ENCODE results near the gene PADI6. TPM values are rescaled to one million over a fixed set of nuclear protein-coding genes. Genes with fewer than 3 reads are reported as not detected.

PADI6 gene
- total RNA-seq, 4 donors from 2014 or later, result not detected

DNA sequence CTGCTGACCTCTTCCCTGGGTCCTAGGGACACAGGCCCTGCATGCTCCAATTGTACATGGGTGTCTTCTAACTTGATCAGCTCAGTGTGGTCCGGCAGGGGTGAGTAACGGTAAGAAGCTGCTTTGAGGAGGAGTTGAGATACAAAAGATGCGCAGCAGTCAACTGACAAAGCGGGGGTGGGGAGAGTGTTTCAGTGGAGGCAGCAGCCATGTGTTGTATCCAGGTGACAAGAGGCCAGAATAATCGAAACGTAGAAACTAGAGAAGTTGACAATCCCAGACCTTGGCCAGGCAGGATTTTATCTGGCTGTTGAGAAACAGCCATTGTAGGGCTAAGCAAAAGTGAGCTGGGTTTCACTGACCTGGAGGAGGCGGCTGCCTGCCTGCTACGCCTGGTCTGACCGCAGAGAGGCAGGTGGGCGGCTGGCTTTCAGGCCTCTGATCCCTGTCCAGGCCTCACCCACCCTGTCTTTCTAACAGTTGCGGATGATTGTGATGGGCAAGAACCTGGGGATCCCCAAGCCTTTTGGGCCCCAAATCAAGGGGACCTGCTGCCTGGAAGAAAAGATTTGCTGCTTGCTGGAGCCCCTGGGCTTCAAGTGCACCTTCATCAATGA is 28.8 kb downstream of the PADI6 start:
- Histone ChIP-seq H3K27me3 (no peaks in the 10 kb centered on the region), H3K27ac (no peak overlapping the region), H3K4me1 (no peaks in the 10 kb centered on the region), H3K36me3 (no peaks in the 10 kb centered on the region), H3K9me3 (no peaks in the 10 kb centered on the region), H3K4me3 (no peak overlapping the region)
- no peak for TF ChIP-seq POLR2A (IDR thresholded peaks at IDR 0.05)
- TF ChIP-seq, protein P1, sequence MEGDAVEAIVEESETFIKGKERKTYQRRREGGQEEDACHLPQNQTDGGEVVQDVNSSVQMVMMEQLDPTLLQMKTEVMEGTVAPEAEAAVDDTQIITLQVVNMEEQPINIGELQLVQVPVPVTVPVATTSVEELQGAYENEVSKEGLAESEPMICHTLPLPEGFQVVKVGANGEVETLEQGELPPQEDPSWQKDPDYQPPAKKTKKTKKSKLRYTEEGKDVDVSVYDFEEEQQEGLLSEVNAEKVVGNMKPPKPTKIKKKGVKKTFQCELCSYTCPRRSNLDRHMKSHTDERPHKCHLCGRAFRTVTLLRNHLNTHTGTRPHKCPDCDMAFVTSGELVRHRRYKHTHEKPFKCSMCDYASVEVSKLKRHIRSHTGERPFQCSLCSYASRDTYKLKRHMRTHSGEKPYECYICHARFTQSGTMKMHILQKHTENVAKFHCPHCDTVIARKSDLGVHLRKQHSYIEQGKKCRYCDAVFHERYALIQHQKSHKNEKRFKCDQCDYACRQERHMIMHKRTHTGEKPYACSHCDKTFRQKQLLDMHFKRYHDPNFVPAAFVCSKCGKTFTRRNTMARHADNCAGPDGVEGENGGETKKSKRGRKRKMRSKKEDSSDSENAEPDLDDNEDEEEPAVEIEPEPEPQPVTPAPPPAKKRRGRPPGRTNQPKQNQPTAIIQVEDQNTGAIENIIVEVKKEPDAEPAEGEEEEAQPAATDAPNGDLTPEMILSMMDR (IDR thresholded peaks at IDR 0.05), result no peak
- DNase-seq, result no peak

DNA sequence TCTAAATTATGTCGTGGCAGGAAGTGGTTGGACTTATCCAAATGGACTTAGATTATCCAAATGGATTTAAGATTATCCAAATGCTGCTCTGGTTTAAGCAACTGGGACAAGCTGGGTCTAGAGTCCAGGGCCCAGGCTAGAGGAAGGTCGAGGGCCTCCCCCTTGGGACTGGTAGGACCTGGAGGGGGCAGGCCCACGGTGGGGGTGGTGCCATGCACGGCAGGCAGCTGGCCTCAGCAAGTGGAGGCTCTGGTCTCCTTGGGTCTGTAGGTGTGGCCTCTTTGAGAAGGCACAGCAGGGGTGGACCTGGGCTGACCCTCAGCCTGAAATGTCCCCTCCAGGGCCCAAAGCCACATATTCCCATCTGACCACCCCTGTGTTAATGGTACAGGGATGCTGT is 29.8 kb downstream of the PADI6 start:
- no peaks in the 10 kb centered on the region for H3K9me3 ChIP-seq
- H3K36me3 ChIP-seq, result no peaks in the 10 kb centered on the region
- DNase-seq, result no peak
- no peak overlapping the region for H3K4me3 ChIP-seq
- no peak overlapping the region for H3K27ac ChIP-seq
- TF ChIP-seq POLR2A (IDR thresholded peaks at IDR 0.05), result no peak
- TF ChIP-seq, protein P1 (IDR thresholded peaks at IDR 0.05), result no peak
- no peaks in the 10 kb centered on the region for H3K27me3 ChIP-seq
- no peaks in the 10 kb centered on the region for H3K4me1 ChIP-seq

DNA sequence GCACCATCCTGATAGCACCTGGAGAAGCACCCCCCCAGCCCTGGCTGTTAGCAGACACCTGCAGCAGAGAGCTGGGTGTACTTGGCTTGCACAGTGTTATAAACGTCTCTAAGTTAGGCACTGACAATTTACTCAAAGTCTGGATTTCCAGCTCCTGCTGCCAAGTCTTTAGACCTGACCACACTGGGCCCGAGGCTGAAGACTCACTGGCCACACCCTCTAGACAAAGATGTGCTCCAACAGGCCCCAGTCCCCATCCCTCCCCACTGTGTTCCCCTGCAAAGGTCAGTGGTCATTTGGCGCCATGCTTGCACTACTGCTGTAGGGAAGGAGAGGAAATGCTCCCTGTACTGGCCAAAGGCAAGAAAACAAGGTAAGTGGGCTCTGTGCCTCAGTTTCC is 31.1 kb downstream of the PADI6 start:
- no peak for DNase-seq
- H3K4me3 ChIP-seq, result no peak overlapping the region
- no peaks in the 10 kb centered on the region for H3K4me1 ChIP-seq
- peaks cover 0 to 1% (median 0%) of the 10 kb centered on the region in 3 donors for H3K36me3 ChIP-seq
- TF ChIP-seq POLR2A (IDR thresholded peaks at IDR 0.05), result no peak
- TF ChIP-seq, protein P1 (IDR thresholded peaks at IDR 0.05), result no peak
- no peaks in the 10 kb centered on the region for H3K27me3 ChIP-seq
- H3K27ac ChIP-seq, result no peak overlapping the region
- no peaks in the 10 kb centered on the region for H3K9me3 ChIP-seq

DNA sequence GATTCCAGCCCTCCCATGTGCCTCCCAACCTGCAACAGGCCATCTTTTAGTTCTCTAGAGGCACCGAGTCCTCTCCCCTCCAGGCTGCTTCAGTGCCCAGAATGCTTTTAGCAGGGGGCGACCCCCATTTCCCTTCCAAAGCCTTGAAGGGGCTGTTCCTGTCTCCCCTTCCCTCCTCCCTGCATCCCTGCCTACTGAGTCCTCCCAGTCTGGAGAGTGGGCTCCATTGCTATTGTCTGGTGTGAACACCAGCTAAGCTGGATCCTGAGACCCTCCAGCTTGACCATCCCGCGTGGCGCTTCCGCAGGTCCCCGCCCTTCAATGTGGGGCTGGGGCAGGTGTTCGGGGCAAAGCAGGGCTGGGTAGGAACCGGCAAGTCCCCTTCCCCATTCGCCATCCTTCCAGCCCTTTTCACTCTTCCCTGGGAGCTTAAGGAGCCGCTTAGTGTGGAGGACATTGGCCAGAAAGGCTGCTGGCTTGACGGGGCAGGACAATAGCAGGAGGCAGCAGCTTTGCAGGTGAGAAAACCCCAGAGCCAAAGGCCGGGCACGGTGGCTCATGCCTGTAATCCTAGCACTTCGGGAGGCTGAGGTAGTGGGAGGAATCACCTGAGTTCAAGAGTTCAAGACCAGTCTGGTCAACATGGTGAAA is 32.2 kb downstream of the PADI6 start:
- no peaks in the 10 kb centered on the region for H3K4me1 ChIP-seq
- no peak for TF ChIP-seq POLR2A (IDR thresholded peaks at IDR 0.05)
- TF ChIP-seq, protein P1 (IDR thresholded peaks at IDR 0.05), result no peak
- H3K36me3 ChIP-seq, result peaks cover 0 to 10% (median 0%) of the 10 kb centered on the region in 3 donors
- no peaks in the 10 kb centered on the region for H3K9me3 ChIP-seq
- no peak for DNase-seq
- no peak overlapping the region for H3K4me3 ChIP-seq
- no peak overlapping the region for H3K27ac ChIP-seq
- H3K27me3 ChIP-seq, result no peaks in the 10 kb centered on the region

DNA sequence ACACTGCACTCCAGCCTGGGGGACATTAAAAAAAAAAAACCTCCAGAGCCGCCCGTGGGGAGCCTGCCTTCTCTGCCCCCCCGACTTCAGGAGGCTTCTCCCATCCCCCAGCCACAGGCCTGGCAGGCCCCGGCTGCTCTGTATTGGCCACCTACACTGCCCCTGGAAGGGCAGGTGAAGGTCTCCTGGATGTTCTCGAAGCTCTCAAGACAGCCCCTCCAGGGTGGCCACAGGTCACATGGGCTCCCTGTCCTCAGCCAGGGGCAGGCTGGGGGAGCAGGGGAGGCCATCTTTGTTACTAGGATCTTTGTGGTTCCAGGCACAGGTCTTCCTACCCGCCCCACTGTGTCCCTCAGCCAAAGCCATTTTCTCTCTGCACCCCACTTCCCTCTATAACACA is 32.8 kb downstream of the PADI6 start:
- Histone ChIP-seq H3K4me1 (no peaks in the 10 kb centered on the region), H3K27ac (no peak overlapping the region), H3K36me3 (peaks cover 0 to 17% (median 0%) of the 10 kb centered on the region in 3 donors), H3K4me3 (no peak overlapping the region), H3K9me3 (no peaks in the 10 kb centered on the region), H3K27me3 (no peaks in the 10 kb centered on the region)
- no peak for DNase-seq
- TF ChIP-seq, protein P1 (IDR thresholded peaks at IDR 0.05), result no peak
- no peak for TF ChIP-seq POLR2A (IDR thresholded peaks at IDR 0.05)
